AG10803 (cell line): ENCODE data around the gene SLC6A12.

Experiments
- DNase-seq: peaks from one replicate; pipeline ENCODE4 v3.0.0; 2010; ENCODE audit warnings: low read depth
- H3K4me3 ChIP-seq: 2 replicates; pipeline ENCODE4 v1.5.1; 2011; ENCODE audit warnings: mild to moderate bottlenecking, low read length, control low read depth
- CTCF ChIP-seq: conservative IDR thresholded peaks from 2 replicates; pipeline ENCODE4 v1.5.1; 2011; ENCODE audit warnings: mild to moderate bottlenecking, low read length, control low read depth, inconsistent platforms

SLC6A12 gene

GRCh38 chr12:204261-204678 is 9.7 kb downstream of the SLC6A12 start:
- H3K4me3 ChIP-seq, result no peak overlapping the region

GRCh38 chr12:203462-204260 is 10.3 kb downstream of the SLC6A12 start:
- no peak for DNase-seq
- TF ChIP-seq CTCF, result no peak; the same call in 1 of the 2 replicates
- H3K4me3 ChIP-seq, result 0 out of 2 replicates have a peak overlapping the region, but pooled peaks have one; percentile 32

More at GRCh38 chr12:204261-204678, 9.7 kb downstream of the SLC6A12 start:
- DNase-seq, result no peak
- TF ChIP-seq CTCF, result no peak

- H3K4me3 ChIP-seq, result no peak overlapping the region
- no peak for DNase-seq
- no peak for TF ChIP-seq CTCF
These were observed 10.9 kb downstream of the SLC6A12 start for GRCh38 chr12:203074-203461.

- no peak overlapping the region for H3K4me3 ChIP-seq
- DNase-seq, result no peak
- no peak for TF ChIP-seq CTCF
These were observed 11.8 kb downstream of the SLC6A12 start for GRCh38 chr12:202081-202731.

GRCh38 chr12:201361-201760 is 12.6 kb downstream of the SLC6A12 start:
- no peak overlapping the region for H3K4me3 ChIP-seq
- no peak for DNase-seq
- no peak for TF ChIP-seq CTCF

GRCh38 chr12:198705-199104 is 15.3 kb downstream of the SLC6A12 start:
- H3K4me3 ChIP-seq, result no peak overlapping the region
- no peak for TF ChIP-seq CTCF
- no peak for DNase-seq
